ENCODE measurements around the gene ADCY3. TPM values are rescaled to one million over a fixed set of nuclear protein-coding genes. Genes with fewer than 3 reads are reported as not detected.

The ADCY3 gene
- total and polyA plus RNA-seq, 2 of the 13 experiments (the other 11 are each of a cell fraction or from before 2014, with no cell fraction given) = 0.11 to 0.61 TPM

- H2AFZ ChIP-seq (ENCODE audit: low read length) = no peak overlapping the region
- no peak for FAIRE-seq
- H3K4me3 ChIP-seq (replicated peaks in 1 of 3; ENCODE audit: insufficient read depth in 1 of 3, low read depth in 2 of 3, low read length in 3 of 3) = no peak overlapping the region
- intact Hi-C loops (cut with micrococcal nuclease; ENCODE audit: unreplicated experiment) = loop anchor here (5.0 kb wide), 1 partner anchor 1105 kb away; no protein-coding TSS in a partner anchor
- no peaks in the 10 kb centered on the region for H4K20me1 ChIP-seq (ENCODE audit: insufficient read depth, low read length)
- BruUV-seq (replicated peaks) = no TSS peak
- H3K27me3 ChIP-seq (ENCODE audit: control insufficient read depth in 1 of 2, insufficient read depth in 2 of 2, low read length in 2 of 2) = peaks cover 0 to 19% of the 10 kb centered on the region in 2 experiments; a peak in 1 of 5 replicates
- 31% methylated on average over 6 of the region's 9 CpGs for WGBS (ENCODE audit: low lambda C conversion rate)
- H3K4me1 ChIP-seq (ENCODE audit: insufficient read depth, low read length) = peaks cover 24% of the 10 kb centered on the region
- H3K9me3 ChIP-seq (ENCODE audit: low read length) = no peaks in the 10 kb centered on the region
- ATAC-seq = no peak
- DNase-seq (ENCODE audit: low spot score) = no peak
- ChIA-PET POLR2A (no interaction called here), CTCF (ENCODE audit: low intra/inter-chr PET ratio, low total read pairs) (no interaction called here)
- H3K4me2 ChIP-seq (ENCODE audit: low read depth, low read length) = no peak overlapping the region
- H3K27ac ChIP-seq (ENCODE audit: extremely low read length, insufficient read depth, low read length) = no peak overlapping the region
- no peak for TF ChIP-seq ZC3H4 (CRISPR knock-in tag; IDR thresholded peaks at IDR 0.05; ENCODE audit: borderline replicate concordance)
- no peak for TF ChIP-seq SP4 (CRISPR knock-in tag; IDR thresholded peaks at IDR 0.05)
- TF ChIP-seq, protein P1, sequence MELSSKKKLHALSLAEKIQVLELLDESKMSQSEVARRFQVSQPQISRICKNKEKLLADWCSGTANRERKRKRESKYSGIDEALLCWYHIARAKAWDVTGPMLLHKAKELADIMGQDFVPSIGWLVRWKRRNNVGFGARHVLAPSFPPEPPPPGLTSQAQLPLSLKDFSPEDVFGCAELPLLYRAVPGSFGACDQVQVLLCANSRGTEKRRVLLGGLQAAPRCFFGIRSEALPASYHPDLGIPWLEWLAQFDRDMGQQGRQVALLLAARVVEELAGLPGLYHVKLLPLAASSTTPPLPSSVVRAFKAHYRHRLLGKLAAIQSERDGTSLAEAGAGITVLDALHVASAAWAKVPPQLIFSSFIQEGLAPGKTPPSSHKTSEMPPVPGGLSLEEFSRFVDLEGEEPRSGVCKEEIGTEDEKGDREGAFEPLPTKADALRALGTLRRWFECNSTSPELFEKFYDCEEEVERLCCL (CRISPR knock-in tag; IDR thresholded peaks at IDR 0.05; ENCODE audit: borderline replicate concordance) = no peak
- TF ChIP-seq HIVEP1 (CRISPR knock-in tag; IDR thresholded peaks at IDR 0.05) = no peak
- TF ChIP-seq ZMYM3 (CRISPR knock-in tag; IDR thresholded peaks at IDR 0.05) = no peak
- TF ChIP-seq DNMT1 (CRISPR knock-in tag; IDR thresholded peaks at IDR 0.05) = no peak
- no peak for TF ChIP-seq ZNF17 (CRISPR knock-in tag; IDR thresholded peaks at IDR 0.05)
- TF ChIP-seq ZNF7 (CRISPR knock-in tag; IDR thresholded peaks at IDR 0.05) = no peak
- TF ChIP-seq ZNF782 (CRISPR knock-in tag; IDR thresholded peaks at IDR 0.05; ENCODE audit: borderline replicate concordance) = no peak
- in situ Hi-C loops (cut with HindIII; ENCODE audit: extremely low pct_ligation_motif_present, low pct_unique_long_range_greater_than_20kb) = no loop called here
- no peaks in the 10 kb centered on the region for H3K36me3 ChIP-seq (replicated peaks in 1 of 2; ENCODE audit: control insufficient read depth in 1 of 2, insufficient read depth in 2 of 2, low read length in 2 of 2)
- H3K79me2 ChIP-seq (ENCODE audit: insufficient read depth, low read length) = no peaks in the 10 kb centered on the region
- no peak overlapping the region for H3K9ac ChIP-seq (ENCODE audit: insufficient read depth, low read depth, low read length)
Measured at GRCh38 chr2:24877646-24878045, 42.4 kb downstream of the ADCY3 start.

Measured in HepG2 (cell line).